HG02759 (cell line): ENCODE results near the gene TARS3.

Experiments used
- ATAC-seq: cut with Tn5 transposase; IDR thresholded peaks from one replicate; pipeline ENCODE4 v1.9.1; 2021; ENCODE audit warnings: mild to moderate bottlenecking, moderate library complexity; ENCODE audit not compliant: unreplicated experiment

The TARS3 gene

GRCh38 chr15:101625184-101625583, 99.1 kb downstream of the TARS3 start:
- ATAC-seq = no peak

- no peak for ATAC-seq
Measured at GRCh38 chr15:101623367-101624304, 100.6 kb downstream of the TARS3 start.

- no peak for ATAC-seq
Measured at GRCh38 chr15:101621961-101622360, 102.3 kb downstream of the TARS3 start.

GRCh38 chr15:101620671-101621070, 103.6 kb downstream of the TARS3 start:
- no peak for ATAC-seq

- ATAC-seq = no peak
Measured at GRCh38 chr15:101619615-101619865, 104.7 kb downstream of the TARS3 start.

GRCh38 chr15:101618851-101619614, 105.2 kb downstream of the TARS3 start:
- no peak for ATAC-seq

- ATAC-seq = no peak
Measured at GRCh38 chr15:101618076-101618475, 106.2 kb downstream of the TARS3 start.

GRCh38 chr15:101617390-101617965, 106.8 kb downstream of the TARS3 start:
- ATAC-seq = no peak

GRCh38 chr15:101615986-101616848, 108.1 kb downstream of the TARS3 start:
- no peak for ATAC-seq

- no peak for ATAC-seq
Measured at GRCh38 chr15:101615414-101615985, 108.8 kb downstream of the TARS3 start.

- no peak for ATAC-seq
Measured at GRCh38 chr15:101614761-101615160, 109.5 kb downstream of the TARS3 start.

- ATAC-seq = no peak
Measured at GRCh38 chr15:101614001-101614585, 110.2 kb downstream of the TARS3 start.

- ATAC-seq = no peak
Measured at GRCh38 chr15:101613130-101614000, 110.9 kb downstream of the TARS3 start.

GRCh38 chr15:101612676-101613075, 111.6 kb downstream of the TARS3 start:
- no peak for ATAC-seq

- ATAC-seq = no peak
Measured at GRCh38 chr15:101611580-101612299, 112.5 kb downstream of the TARS3 start.

- no peak for ATAC-seq
Measured at GRCh38 chr15:101611007-101611406, 113.3 kb downstream of the TARS3 start.

GRCh38 chr15:101610611-101611000, 113.7 kb downstream of the TARS3 start:
- ATAC-seq = no peak

- ATAC-seq = no peak
Measured at GRCh38 chr15:101609742-101610610, 114.3 kb downstream of the TARS3 start.
